ENCODE measurements around the gene SLC25A13.

DNA sequence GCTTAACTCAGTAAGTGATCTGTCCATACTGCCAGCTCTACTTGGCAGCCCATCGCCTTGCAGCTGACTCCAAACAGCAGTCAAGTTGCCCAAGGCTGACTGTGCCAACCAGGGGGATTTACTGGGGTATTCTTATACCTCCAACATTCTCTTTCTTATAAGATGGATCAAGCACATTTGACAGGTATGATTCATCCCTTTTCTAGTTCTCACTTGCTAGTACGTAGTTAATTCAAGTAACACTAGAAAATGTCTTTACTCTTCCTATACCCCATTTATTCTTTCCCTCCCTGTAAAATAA is 77.0 kb downstream of the SLC25A13 start:
- TF ChIP-seq, protein P1, sequence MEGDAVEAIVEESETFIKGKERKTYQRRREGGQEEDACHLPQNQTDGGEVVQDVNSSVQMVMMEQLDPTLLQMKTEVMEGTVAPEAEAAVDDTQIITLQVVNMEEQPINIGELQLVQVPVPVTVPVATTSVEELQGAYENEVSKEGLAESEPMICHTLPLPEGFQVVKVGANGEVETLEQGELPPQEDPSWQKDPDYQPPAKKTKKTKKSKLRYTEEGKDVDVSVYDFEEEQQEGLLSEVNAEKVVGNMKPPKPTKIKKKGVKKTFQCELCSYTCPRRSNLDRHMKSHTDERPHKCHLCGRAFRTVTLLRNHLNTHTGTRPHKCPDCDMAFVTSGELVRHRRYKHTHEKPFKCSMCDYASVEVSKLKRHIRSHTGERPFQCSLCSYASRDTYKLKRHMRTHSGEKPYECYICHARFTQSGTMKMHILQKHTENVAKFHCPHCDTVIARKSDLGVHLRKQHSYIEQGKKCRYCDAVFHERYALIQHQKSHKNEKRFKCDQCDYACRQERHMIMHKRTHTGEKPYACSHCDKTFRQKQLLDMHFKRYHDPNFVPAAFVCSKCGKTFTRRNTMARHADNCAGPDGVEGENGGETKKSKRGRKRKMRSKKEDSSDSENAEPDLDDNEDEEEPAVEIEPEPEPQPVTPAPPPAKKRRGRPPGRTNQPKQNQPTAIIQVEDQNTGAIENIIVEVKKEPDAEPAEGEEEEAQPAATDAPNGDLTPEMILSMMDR (IDR thresholded peaks at IDR 0.05): no peak
- no peak for TF ChIP-seq POLR2A (IDR thresholded peaks at IDR 0.05)

All from uterus (tissue), 2 donors.